ENCODE data around the gene ABCB1. TPM values are rescaled to one million over a fixed set of nuclear protein-coding genes. Genes with fewer than 3 reads are reported as not detected.

ABCB1 gene
- total and polyA plus RNA-seq, 2 experiments from 2014 or later: 0.53 to 0.80 TPM

DNA sequence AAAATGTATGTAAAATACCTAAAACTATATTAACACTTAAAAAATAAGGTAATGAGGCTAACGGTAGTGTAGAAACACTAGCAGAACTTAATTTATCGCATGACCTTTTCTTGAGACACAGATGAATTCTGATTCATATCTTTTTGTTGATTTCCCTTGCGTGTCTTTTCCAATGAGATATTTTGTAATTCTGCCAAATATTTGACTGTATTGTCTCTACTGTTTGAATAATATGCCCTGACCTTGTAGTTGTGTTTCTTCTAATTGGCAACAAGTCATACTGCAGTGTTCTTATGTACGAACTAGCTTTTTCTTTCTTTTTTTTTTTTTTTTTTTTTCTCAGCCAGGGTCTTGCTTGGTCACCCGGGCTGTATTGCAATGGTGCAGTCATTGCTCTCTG is 9.2 kb upstream of the ABCB1 start:
- Histone ChIP-seq H3K36me3 (ENCODE audit: insufficient read depth) (no peaks in the 10 kb centered on the region), H3K4me1 (ENCODE audit: insufficient read depth) (no peaks in the 10 kb centered on the region), H3K27me3 (ENCODE audit: insufficient read depth) (no peaks in the 10 kb centered on the region), H3K9me2 (ENCODE audit: insufficient read depth) (no peaks in the 10 kb centered on the region), H3K79me2 (replicated peaks; ENCODE audit: insufficient read depth) (no peaks in the 10 kb centered on the region), H3K27ac (ENCODE audit: low read depth) (no peak overlapping the region), H4K20me1 (replicated peaks; ENCODE audit: insufficient read depth) (no peaks in the 10 kb centered on the region), H3K4me3 (no peak overlapping the region), H3F3A (replicated peaks; ENCODE audit: low read depth) (no peaks in the 10 kb centered on the region), H3K4me2 (no peak overlapping the region), H2AFZ (no peak overlapping the region)
- Mint-ChIP-seq H3K4me1 (no peaks in the 10 kb centered on the region), H3K27me3 (ENCODE audit: insufficient read depth, low read depth, poor library complexity) (no peaks in the 10 kb centered on the region), H3K4me3 (no peak overlapping the region), H3K27ac (no peak overlapping the region), H3K36me3 (ENCODE audit: low read depth) (no peaks in the 10 kb centered on the region), H3K9me3 (no peaks in the 10 kb centered on the region)
- TF ChIP-seq, protein P1, sequence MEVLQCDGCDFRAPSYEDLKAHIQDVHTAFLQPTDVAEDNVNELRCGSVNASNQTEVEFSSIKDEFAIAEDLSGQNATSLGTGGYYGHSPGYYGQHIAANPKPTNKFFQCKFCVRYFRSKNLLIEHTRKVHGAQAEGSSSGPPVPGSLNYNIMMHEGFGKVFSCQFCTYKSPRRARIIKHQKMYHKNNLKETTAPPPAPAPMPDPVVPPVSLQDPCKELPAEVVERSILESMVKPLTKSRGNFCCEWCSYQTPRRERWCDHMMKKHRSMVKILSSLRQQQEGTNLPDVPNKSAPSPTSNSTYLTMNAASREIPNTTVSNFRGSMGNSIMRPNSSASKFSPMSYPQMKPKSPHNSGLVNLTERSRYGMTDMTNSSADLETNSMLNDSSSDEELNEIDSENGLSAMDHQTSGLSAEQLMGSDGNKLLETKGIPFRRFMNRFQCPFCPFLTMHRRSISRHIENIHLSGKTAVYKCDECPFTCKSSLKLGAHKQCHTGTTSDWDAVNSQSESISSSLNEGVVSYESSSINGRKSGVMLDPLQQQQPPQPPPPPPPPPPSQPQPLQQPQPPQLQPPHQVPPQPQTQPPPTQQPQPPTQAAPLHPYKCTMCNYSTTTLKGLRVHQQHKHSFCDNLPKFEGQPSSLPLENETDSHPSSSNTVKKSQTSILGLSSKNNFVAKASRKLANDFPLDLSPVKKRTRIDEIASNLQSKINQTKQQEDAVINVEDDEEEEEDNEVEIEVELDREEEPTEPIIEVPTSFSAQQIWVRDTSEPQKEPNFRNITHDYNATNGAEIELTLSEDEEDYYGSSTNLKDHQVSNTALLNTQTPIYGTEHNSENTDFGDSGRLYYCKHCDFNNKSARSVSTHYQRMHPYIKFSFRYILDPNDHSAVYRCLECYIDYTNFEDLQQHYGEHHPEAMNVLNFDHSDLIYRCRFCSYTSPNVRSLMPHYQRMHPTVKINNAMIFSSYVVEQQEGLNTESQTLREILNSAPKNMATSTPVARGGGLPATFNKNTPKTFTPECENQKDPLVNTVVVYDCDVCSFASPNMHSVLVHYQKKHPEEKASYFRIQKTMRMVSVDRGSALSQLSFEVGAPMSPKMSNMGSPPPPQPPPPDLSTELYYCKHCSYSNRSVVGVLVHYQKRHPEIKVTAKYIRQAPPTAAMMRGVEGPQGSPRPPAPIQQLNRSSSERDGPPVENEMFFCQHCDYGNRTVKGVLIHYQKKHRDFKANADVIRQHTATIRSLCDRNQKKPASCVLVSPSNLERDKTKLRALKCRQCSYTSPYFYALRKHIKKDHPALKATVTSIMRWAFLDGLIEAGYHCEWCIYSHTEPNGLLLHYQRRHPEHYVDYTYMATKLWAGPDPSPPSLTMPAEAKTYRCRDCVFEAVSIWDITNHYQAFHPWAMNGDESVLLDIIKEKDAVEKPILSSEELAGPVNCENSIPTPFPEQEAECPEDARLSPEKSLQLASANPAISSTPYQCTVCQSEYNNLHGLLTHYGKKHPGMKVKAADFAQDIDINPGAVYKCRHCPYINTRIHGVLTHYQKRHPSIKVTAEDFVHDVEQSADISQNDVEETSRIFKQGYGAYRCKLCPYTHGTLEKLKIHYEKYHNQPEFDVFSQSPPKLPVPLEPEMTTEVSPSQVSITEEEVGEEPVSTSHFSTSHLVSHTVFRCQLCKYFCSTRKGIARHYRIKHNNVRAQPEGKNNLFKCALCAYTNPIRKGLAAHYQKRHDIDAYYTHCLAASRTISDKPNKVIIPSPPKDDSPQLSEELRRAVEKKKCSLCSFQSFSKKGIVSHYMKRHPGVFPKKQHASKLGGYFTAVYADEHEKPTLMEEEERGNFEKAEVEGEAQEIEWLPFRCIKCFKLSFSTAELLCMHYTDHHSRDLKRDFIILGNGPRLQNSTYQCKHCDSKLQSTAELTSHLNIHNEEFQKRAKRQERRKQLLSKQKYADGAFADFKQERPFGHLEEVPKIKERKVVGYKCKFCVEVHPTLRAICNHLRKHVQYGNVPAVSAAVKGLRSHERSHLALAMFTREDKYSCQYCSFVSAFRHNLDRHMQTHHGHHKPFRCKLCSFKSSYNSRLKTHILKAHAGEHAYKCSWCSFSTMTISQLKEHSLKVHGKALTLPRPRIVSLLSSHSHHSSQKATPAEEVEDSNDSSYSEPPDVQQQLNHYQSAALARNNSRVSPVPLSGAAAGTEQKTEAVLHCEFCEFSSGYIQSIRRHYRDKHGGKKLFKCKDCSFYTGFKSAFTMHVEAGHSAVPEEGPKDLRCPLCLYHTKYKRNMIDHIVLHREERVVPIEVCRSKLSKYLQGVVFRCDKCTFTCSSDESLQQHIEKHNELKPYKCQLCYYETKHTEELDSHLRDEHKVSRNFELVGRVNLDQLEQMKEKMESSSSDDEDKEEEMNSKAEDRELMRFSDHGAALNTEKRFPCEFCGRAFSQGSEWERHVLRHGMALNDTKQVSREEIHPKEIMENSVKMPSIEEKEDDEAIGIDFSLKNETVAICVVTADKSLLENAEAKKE (CRISPR knock-in tag; IDR thresholded peaks at IDR 0.05): no peak
- TF ChIP-seq CREB1 (CRISPR knock-in tag; IDR thresholded peaks at IDR 0.05; ENCODE audit: low read depth) (no peak), EZH2phosphoT487 (IDR thresholded peaks at IDR 0.05; ENCODE audit: unreplicated experiment) (no peak), REST (IDR thresholded peaks at IDR 0.05; ENCODE audit: unreplicated experiment) (no peak), CTCF (conservative IDR thresholded peaks at IDR 0.05; ENCODE audit: low read depth in 2 of 2) (no peak), STAT1 (IDR thresholded peaks at IDR 0.05; ENCODE audit: unreplicated experiment) (no peak), ETS1 (IDR thresholded peaks at IDR 0.05) (no peak), ZNF331 (CRISPR knock-in tag; IDR thresholded peaks at IDR 0.05; ENCODE audit: low read depth) (no peak), ZNF114 (CRISPR knock-in tag; IDR thresholded peaks at IDR 0.05) (no peak), POLR2AphosphoS5 (IDR thresholded peaks at IDR 0.05; ENCODE audit: low read depth) (no peak), JUNB (IDR thresholded peaks at IDR 0.05; ENCODE audit: unreplicated experiment) (no peak), NANOG (IDR thresholded peaks at IDR 0.05; ENCODE audit: borderline replicate concordance) (no peak), EZH2 (IDR thresholded peaks at IDR 0.05; ENCODE audit: low read depth, unreplicated experiment) (no peak)
- no peak for ATAC-seq
- DNase-seq (ENCODE audit: low spot score): no peak

Measured in GM23338 (cell line).